Osteoblast (primary cell): ENCODE results near the gene RAI14. TPM values are rescaled to one million over a fixed set of nuclear protein-coding genes. Genes with fewer than 3 reads are reported as not detected.

Experiments
- DNase-seq: peaks from one replicate; pipeline ENCODE4 v3.0.0; 2011; ENCODE audit warnings: low spot score, mixed read lengths; ENCODE audit not compliant: insufficient read length; ENCODE audit errors: missing footprints
- H2AFZ ChIP-seq: 2 replicates; pipeline ENCODE4 v1.6.0; 2011; ENCODE audit warnings: mild to moderate bottlenecking, low read length
- H3K27ac ChIP-seq: 2 replicates; pipeline ENCODE4 v1.5.1; 2011; ENCODE audit warnings: mild to moderate bottlenecking, low read depth, low read length, moderate library complexity
- H3K27me3 ChIP-seq: 2 replicates; pipeline ENCODE4 v1.6.0; 2012; ENCODE audit warnings: mild to moderate bottlenecking, control low read depth, inconsistent platforms, low read length, moderate library complexity; ENCODE audit not compliant: insufficient read depth
- H3K36me3 ChIP-seq: 2 replicates; pipeline ENCODE4 v1.5.1; 2011; ENCODE audit warnings: mild to moderate bottlenecking, low read length, control low read depth, moderate library complexity; ENCODE audit not compliant: insufficient read depth
- H3K4me1 ChIP-seq: 2 replicates; pipeline ENCODE4 v1.5.1; 2011; ENCODE audit warnings: mild to moderate bottlenecking, low read length, control low read depth, moderate library complexity; ENCODE audit not compliant: insufficient read depth
- H3K4me2 ChIP-seq: 2 replicates; pipeline ENCODE4 v1.6.0; 2011; ENCODE audit warnings: mild to moderate bottlenecking, low read length; ENCODE audit not compliant: insufficient read depth
- H3K4me3 ChIP-seq: fragments of 200-600 bp; sonication (generic); 3 replicates; pipeline ENCODE4 v1.5.1; 2012; ENCODE audit warnings: mild to moderate bottlenecking, low read length, inconsistent platforms; ENCODE audit not compliant: insufficient read depth
- H3K79me2 ChIP-seq: 2 replicates; pipeline ENCODE4 v1.6.0; 2012; ENCODE audit warnings: mild to moderate bottlenecking, low read length, control low read depth, inconsistent platforms; ENCODE audit not compliant: insufficient read depth
- H3K9me3 ChIP-seq: 2 replicates; pipeline ENCODE4 v1.5.1; 2011; ENCODE audit warnings: low read depth, low read length, control low read depth
- H4K20me1 ChIP-seq: 2 replicates; pipeline ENCODE4 v1.6.0; 2012; ENCODE audit warnings: mild to moderate bottlenecking, low read length, control low read depth; ENCODE audit not compliant: insufficient read depth
- total RNA-seq: library from RNA; depleted of rRNA; stranded (reverse); fragments of >200 nt; gene quantifications from 2 replicates; pipeline ENCODE4 v1.2.3, GENCODE V29; 2012
- TF ChIP-seq, protein P1 (sequence below): IDR thresholded peaks from 2 replicates; pipeline ENCODE4 v1.5.1; 2011; ENCODE audit warnings: mild to moderate bottlenecking, low read depth, low read length, moderate library complexity; ENCODE audit errors: extremely low read depth

Gene RAI14
- total RNA-seq, 1 donor, result 149 TPM

DNA sequence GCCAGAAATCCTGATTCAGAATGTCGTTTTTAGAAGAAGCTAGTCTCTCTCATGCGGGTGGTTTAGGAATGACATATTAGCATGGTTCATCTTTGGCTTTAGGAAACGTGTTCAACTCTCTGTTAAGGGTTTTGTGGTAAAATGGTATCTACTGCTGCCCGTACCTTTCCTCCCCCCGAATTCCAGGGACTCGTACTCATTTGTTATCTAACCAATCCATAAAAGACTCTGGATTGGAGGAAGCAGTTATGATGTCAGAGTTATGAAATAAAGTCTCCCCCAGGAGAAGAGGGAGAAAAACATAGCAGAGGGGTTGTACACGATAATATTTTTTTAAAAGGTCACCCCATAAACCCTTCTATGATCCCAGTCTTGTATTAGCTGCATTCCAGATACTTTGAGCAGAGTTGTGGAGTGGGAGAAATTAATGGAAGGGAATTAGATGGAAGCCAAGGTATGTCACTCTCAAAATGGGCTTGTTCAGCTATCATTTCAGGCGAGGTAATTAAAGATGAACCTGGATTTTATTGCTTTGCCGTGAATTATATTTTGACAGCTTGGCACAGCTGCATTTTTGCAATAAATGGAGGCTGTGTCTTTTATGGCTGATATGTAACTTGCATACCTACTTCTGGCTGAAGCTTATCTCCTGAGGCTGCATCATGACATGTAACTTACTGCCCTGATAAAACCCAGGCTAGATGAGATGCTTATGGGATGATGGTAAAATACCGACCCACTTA, 31.3 kb downstream of the RAI14 start:
- DNase-seq, result peak; percentile 62
- peak overlapping the region; percentile 69 for H3K4me2 ChIP-seq
- H3K27me3 ChIP-seq, result no peaks in the 10 kb centered on the region
- peaks cover 79% of the 10 kb centered on the region for H3K4me1 ChIP-seq
- H3K27ac ChIP-seq, result peak overlapping the region; percentile 98
- peaks cover 84% of the 10 kb centered on the region for H3K79me2 ChIP-seq
- H4K20me1 ChIP-seq, result peaks cover 11% of the 10 kb centered on the region
- H2AFZ ChIP-seq, result no peak overlapping the region
- H3K36me3 ChIP-seq, result peaks cover 37% of the 10 kb centered on the region
- TF ChIP-seq, protein P1, sequence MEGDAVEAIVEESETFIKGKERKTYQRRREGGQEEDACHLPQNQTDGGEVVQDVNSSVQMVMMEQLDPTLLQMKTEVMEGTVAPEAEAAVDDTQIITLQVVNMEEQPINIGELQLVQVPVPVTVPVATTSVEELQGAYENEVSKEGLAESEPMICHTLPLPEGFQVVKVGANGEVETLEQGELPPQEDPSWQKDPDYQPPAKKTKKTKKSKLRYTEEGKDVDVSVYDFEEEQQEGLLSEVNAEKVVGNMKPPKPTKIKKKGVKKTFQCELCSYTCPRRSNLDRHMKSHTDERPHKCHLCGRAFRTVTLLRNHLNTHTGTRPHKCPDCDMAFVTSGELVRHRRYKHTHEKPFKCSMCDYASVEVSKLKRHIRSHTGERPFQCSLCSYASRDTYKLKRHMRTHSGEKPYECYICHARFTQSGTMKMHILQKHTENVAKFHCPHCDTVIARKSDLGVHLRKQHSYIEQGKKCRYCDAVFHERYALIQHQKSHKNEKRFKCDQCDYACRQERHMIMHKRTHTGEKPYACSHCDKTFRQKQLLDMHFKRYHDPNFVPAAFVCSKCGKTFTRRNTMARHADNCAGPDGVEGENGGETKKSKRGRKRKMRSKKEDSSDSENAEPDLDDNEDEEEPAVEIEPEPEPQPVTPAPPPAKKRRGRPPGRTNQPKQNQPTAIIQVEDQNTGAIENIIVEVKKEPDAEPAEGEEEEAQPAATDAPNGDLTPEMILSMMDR, result no peak
- H3K9me3 ChIP-seq, result no peaks in the 10 kb centered on the region
- no peak overlapping the region for H3K4me3 ChIP-seq

DNA sequence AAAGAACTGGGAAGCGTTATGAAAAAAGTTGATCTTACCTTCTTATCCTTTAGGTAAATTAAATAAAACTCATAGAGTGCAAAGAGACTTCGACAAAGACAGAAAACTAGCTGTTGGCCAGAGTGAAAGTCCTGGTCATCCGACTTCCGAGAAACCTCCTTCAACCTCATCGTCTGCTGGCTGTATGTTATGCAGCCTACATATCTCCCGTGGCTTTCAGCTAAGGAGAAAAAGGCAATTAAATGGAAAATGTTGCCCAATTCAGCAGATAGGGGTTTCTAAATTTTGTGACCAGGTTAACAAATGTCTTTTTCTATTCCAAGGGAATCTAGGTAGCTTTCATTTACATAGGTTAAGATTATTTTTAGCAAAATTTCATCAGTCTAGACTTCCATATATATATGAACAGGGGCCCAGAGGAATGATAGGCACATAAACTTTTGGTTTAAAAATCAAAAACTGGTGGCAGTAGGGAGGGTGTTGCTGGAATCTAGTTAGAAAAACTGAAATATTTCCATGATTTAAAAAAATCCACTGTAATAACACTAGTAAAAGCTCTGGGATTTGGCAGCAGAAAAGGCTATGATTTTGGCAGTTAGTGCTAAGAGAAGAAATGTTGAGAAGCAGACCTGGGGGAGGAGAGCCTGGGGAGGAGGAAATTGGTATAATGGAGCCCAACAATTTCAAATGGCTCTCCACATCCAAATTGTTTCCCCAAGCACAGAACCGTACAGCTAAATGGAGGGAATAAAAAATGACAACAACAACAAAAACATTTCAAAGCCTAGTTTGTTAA, 32.1 kb downstream of the RAI14 start:
- Histone ChIP-seq H3K4me1 (peaks cover 72% of the 10 kb centered on the region), H3K9me3 (no peaks in the 10 kb centered on the region), H3K4me3 (no peak overlapping the region), H3K79me2 (peaks cover 84% of the 10 kb centered on the region), H2AFZ (no peak overlapping the region), H3K4me2 (peak overlapping the region; percentile 69), H4K20me1 (peaks cover 11% of the 10 kb centered on the region), H3K27ac (peak overlapping the region; percentile 98), H3K27me3 (no peaks in the 10 kb centered on the region), H3K36me3 (peaks cover 45% of the 10 kb centered on the region)
- DNase-seq, result no peak
- TF ChIP-seq, protein P1, result no peak

DNA sequence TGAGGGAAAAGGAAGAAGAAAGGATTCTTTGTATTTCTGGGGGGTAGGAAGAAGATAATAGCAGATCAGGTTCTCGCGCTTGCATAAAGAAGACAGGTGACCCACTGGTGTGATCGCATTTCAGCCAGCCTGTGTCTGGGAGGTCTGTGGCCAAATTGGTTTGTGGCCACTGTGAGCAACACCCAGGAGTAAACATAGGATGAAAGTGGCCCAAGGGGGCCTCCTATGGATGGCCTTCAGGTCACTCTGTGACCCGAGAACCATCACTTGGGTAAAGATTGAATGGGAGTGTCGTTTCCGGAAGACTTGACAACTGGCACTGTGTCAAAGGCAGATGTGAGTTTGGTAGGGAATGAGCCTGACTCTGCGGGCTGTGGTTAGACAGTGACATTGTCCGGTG, 34.2 kb downstream of the RAI14 start:
- Histone ChIP-seq H3K79me2 (peaks cover 84% of the 10 kb centered on the region), H3K27ac (peak overlapping the region; percentile 73), H3K4me3 (no peak overlapping the region), H3K4me2 (no peak overlapping the region), H3K36me3 (peaks cover 60% of the 10 kb centered on the region), H3K27me3 (no peaks in the 10 kb centered on the region), H3K4me1 (peaks cover 75% of the 10 kb centered on the region), H3K9me3 (no peaks in the 10 kb centered on the region), H2AFZ (no peak overlapping the region), H4K20me1 (peaks cover 9% of the 10 kb centered on the region)
- TF ChIP-seq, protein P1, result no peak
- DNase-seq, result no peak

DNA sequence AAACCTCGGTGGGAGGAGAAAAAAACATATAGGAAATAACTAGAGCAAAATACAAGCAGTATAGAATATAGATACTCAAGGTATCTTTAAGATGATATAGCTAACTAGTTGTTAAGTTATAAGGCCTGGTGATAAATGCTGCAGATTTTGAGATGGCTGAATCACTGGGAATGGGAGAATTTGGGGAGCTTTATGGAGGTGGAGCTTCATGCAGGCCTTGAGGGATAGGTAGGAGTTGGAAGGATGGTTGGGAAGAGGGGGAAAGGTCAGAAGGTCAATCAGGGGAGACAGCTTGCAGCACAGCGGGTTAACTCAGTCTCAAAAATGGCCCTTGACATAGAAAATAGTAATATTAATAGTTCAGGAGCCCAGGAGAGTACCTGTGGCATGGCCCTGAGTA, 34.8 kb downstream of the RAI14 start:
- Histone ChIP-seq H3K4me3 (no peak overlapping the region), H3K79me2 (peaks cover 86% of the 10 kb centered on the region), H3K9me3 (no peaks in the 10 kb centered on the region), H2AFZ (no peak overlapping the region), H4K20me1 (peaks cover 5% of the 10 kb centered on the region), H3K4me1 (peaks cover 75% of the 10 kb centered on the region), H3K36me3 (peaks cover 61% of the 10 kb centered on the region), H3K27ac (peak overlapping the region; percentile 73), H3K4me2 (no peak overlapping the region), H3K27me3 (no peaks in the 10 kb centered on the region)
- peak; percentile 4 for DNase-seq
- TF ChIP-seq, protein P1, result no peak
